SK-N-SH (cell line): ENCODE results near the gene POLN.

Experiments used
- ELF1 ChIP-seq: IDR thresholded peaks from 2 replicates; pipeline ENCODE4 v1.4.0; 2012
- EP300 ChIP-seq, 2 experiments: IDR thresholded peaks; 2 replicates each; pipeline versions ENCODE4 v1.4.0 to v1.6.1; 2012; ENCODE audit warnings: borderline replicate concordance in 1 of 2, low read depth in 1 of 2, low read length in 1 of 2
- EZH2phosphoT487 ChIP-seq: fragments of 200-600 bp; sonication (generic); IDR thresholded peaks from 2 replicates; pipeline ENCODE4 v1.6.1; 2017; ENCODE audit warnings: low read depth, mixed run types, mild to moderate bottlenecking, antibody characterized with exemption, moderate library complexity, borderline replicate concordance
- JUND ChIP-seq: IDR thresholded peaks from 2 replicates; pipeline ENCODE4 v1.4.0; 2012
- MAX ChIP-seq: IDR thresholded peaks from 2 replicates; pipeline ENCODE4 v1.4.0; 2012; ENCODE audit warnings: low read depth
- MEF2A ChIP-seq: IDR thresholded peaks from 2 replicates; pipeline ENCODE4 v1.4.0; 2012; ENCODE audit warnings: low read depth, borderline replicate concordance
- NRF1 ChIP-seq: IDR thresholded peaks from 2 replicates; pipeline ENCODE4 v1.6.1; 2012; ENCODE audit warnings: low read depth, mild to moderate bottlenecking, low read length
- POLR2AphosphoS5 ChIP-seq: IDR thresholded peaks from 2 replicates; pipeline ENCODE4 v1.6.1; 2012; ENCODE audit warnings: low read depth, low read length
- YY1 ChIP-seq: IDR thresholded peaks from 2 replicates; pipeline ENCODE4 v1.4.0; 2012; ENCODE audit warnings: low read depth, mild to moderate bottlenecking
- TF ChIP-seq, protein P1 (sequence below): fragments of 200-600 bp; sonication (generic); IDR thresholded peaks from 2 replicates; pipeline ENCODE4 v1.6.1; 2017; ENCODE audit warnings: antibody characterized with exemption, mild to moderate bottlenecking, moderate library complexity

- no peak for TF ChIP-seq EZH2phosphoT487
- TF ChIP-seq, protein P1, sequence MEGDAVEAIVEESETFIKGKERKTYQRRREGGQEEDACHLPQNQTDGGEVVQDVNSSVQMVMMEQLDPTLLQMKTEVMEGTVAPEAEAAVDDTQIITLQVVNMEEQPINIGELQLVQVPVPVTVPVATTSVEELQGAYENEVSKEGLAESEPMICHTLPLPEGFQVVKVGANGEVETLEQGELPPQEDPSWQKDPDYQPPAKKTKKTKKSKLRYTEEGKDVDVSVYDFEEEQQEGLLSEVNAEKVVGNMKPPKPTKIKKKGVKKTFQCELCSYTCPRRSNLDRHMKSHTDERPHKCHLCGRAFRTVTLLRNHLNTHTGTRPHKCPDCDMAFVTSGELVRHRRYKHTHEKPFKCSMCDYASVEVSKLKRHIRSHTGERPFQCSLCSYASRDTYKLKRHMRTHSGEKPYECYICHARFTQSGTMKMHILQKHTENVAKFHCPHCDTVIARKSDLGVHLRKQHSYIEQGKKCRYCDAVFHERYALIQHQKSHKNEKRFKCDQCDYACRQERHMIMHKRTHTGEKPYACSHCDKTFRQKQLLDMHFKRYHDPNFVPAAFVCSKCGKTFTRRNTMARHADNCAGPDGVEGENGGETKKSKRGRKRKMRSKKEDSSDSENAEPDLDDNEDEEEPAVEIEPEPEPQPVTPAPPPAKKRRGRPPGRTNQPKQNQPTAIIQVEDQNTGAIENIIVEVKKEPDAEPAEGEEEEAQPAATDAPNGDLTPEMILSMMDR, result no peak
- TF ChIP-seq MAX, result no peak
- TF ChIP-seq ELF1, result no peak
- no peak for TF ChIP-seq EP300 (IDR thresholded peaks at IDR 0.05; ENCODE audit: borderline replicate concordance in 1 of 2, low read depth in 1 of 2, low read length in 1 of 2)
- no peak for TF ChIP-seq YY1
- TF ChIP-seq MEF2A, result no peak
- no peak for TF ChIP-seq JUND
- TF ChIP-seq POLR2AphosphoS5, result no peak
- no peak for TF ChIP-seq NRF1
Measured at GRCh38 chr4:2165391-2165790, 76.5 kb downstream of the POLN start.
